SK-N-SH (cell line): Measurements from ENCODE around the gene HOXD11. TPM values are rescaled to one million over a fixed set of nuclear protein-coding genes. Genes with fewer than 3 reads are reported as not detected.

Source experiments
- CTCF ChIA-PET: fragments of 300-600, 350-600 bp; formaldehyde crosslinking; extraction: SDS; loops from one replicate; lab custom pipeline; 2021; lab: Yijun Ruan, JAX
- POLR2A ChIA-PET: fragments of 350-600 bp; sonication (Branson Sonifier 250); formaldehyde crosslinking; extraction: SDS; loops from one replicate; lab custom pipeline; 2020; ENCODE audit warnings: antibody characterized with exemption, inconsistent platforms; lab: Yijun Ruan, JAX
- DNase-seq: peaks from one replicate; pipeline ENCODE4 v3.0.0; 2012
- H2AFZ ChIP-seq: fragments of 200-600 bp; sonication (generic); 2 replicates; pipeline ENCODE4 v1.8.1; 2016; ENCODE audit warnings: antibody characterized with exemption, mild to moderate bottlenecking, low read depth
- H3F3A ChIP-seq: fragments of 200-600 bp; sonication (generic); replicated peaks from 2 replicates; pipeline ENCODE3; 2016; ENCODE audit warnings: antibody characterized with exemption, mild to moderate bottlenecking; ENCODE audit not compliant: insufficient read depth
- H3K27ac ChIP-seq, 2 experiments: fragments of 200-500 bp in 1 of 2; fragments of 200-600 bp in 1 of 2; sonication (Bioruptor generic) in 1 of 2; sonication (generic), shearing (Covaris generic) in 1 of 2; 2 replicates each; pipeline versions ENCODE4 v1.5.1 to v1.6.1; 2014 to 2016; ENCODE audit warnings: low read depth in 2 of 2, inconsistent platforms in 1 of 2, low read length in 1 of 2, mild to moderate bottlenecking in 1 of 2, mixed read lengths in 1 of 2
- H3K27me3 ChIP-seq: fragments of 200-600 bp; sonication (generic), shearing (Covaris generic); 2 replicates; pipeline ENCODE4 v1.6.1; 2016; ENCODE audit warnings: mixed run types; ENCODE audit not compliant: insufficient read depth
- H3K36me3 ChIP-seq, 2 experiments: fragments of 200-500 bp in 1 of 2; fragments of 200-600 bp in 1 of 2; sonication (Bioruptor generic) in 1 of 2; sonication (generic) in 1 of 2; replicated peaks in 1 of 2; 2 replicates each; pipeline versions ENCODE3 to v1.5.1; 2014 to 2016; ENCODE audit warnings: low read length in 1 of 2, mild to moderate bottlenecking in 1 of 2; ENCODE audit not compliant: insufficient read depth in 2 of 2, control insufficient read depth in 1 of 2
- H3K4me1 ChIP-seq, 2 experiments: fragments of 200-500 bp in 1 of 2; fragments of 200-600 bp in 1 of 2; sonication (Bioruptor generic) in 1 of 2; sonication (generic), shearing (Covaris generic) in 1 of 2; 2 replicates each; pipeline versions ENCODE4 v1.5.1 to v1.6.1; 2014 to 2016; ENCODE audit warnings: low read depth in 1 of 2, low read length in 1 of 2, mixed run types in 1 of 2; ENCODE audit not compliant: insufficient read depth in 2 of 2, control insufficient read depth in 1 of 2
- H3K4me2 ChIP-seq: fragments of 200-600 bp; sonication (generic), shearing (Covaris generic); 2 replicates; pipeline ENCODE4 v1.6.1; 2017; ENCODE audit warnings: mixed run types
- H3K4me3 ChIP-seq, 2 experiments: fragments of 200-500 bp in 1 of 2; fragments of 200-600 bp in 1 of 2; sonication (Bioruptor generic) in 1 of 2; sonication (generic), shearing (Covaris generic) in 1 of 2; 2 replicates each; pipeline versions ENCODE4 v1.5.1 to v1.8.1; 2014 to 2016; ENCODE audit warnings: low read depth in 2 of 2, inconsistent platforms in 1 of 2, low read length in 1 of 2, mild to moderate bottlenecking in 1 of 2, mixed read lengths in 1 of 2, moderate library complexity in 1 of 2
- H3K79me2 ChIP-seq: fragments of 200-600 bp; sonication (generic); 2 replicates; pipeline ENCODE4 v1.8.1; 2017; ENCODE audit warnings: mild to moderate bottlenecking; ENCODE audit not compliant: insufficient read depth
- H3K9ac ChIP-seq: fragments of 200-600 bp; sonication (generic); 2 replicates; pipeline ENCODE4 v1.6.1; 2017; ENCODE audit warnings: mixed run types
- H3K9me2 ChIP-seq: fragments of 200-600 bp; sonication (generic); 2 replicates; pipeline ENCODE4 v1.6.1; 2017; ENCODE audit warnings: mixed run types
- H3K9me3 ChIP-seq: fragments of 200-600 bp; sonication (generic); 2 replicates; pipeline ENCODE4 v1.6.1; 2017; ENCODE audit warnings: mixed run types, mild to moderate bottlenecking, moderate library complexity
- H4K20me1 ChIP-seq: fragments of 200-600 bp; sonication (generic); 2 replicates; pipeline ENCODE4 v1.6.1; 2017; ENCODE audit warnings: mild to moderate bottlenecking, mixed run types; ENCODE audit not compliant: insufficient read depth
- EP300 ChIP-seq, 2 experiments: IDR thresholded peaks; 2 replicates each; pipeline versions ENCODE4 v1.4.0 to v1.6.1; 2012; ENCODE audit warnings: borderline replicate concordance in 1 of 2, low read depth in 1 of 2, low read length in 1 of 2
- FOXJ3 ChIP-seq: sonication (generic); formaldehyde crosslinking; IDR thresholded peaks from 2 replicates; pipeline ENCODE4 v1.5.1; 2020; ENCODE audit warnings: mild to moderate bottlenecking, missing genetic modification reagents
- GATA2 ChIP-seq: sonication (generic); formaldehyde crosslinking; IDR thresholded peaks from 2 replicates; pipeline ENCODE4 v1.5.0; 2020; ENCODE audit warnings: mild to moderate bottlenecking, missing genetic modification reagents
- NFIC ChIP-seq: IDR thresholded peaks from 2 replicates; pipeline ENCODE4 v1.4.0; 2012; ENCODE audit warnings: borderline replicate concordance
- POLR2AphosphoS5 ChIP-seq: IDR thresholded peaks from 2 replicates; pipeline ENCODE4 v1.6.1; 2012; ENCODE audit warnings: low read depth, low read length
- RAD21 ChIP-seq: IDR thresholded peaks from 2 replicates; pipeline ENCODE4 v1.6.1; 2012; ENCODE audit warnings: mild to moderate bottlenecking, low read length
- RCOR1 ChIP-seq: fragments of 150-350 bp; IDR thresholded peaks from 2 replicates; pipeline ENCODE4 v1.6.1; 2017; ENCODE audit warnings: antibody characterized with exemption, low read length
- RFX5 ChIP-seq: IDR thresholded peaks from 2 replicates; pipeline ENCODE4 v1.6.1; 2012; ENCODE audit warnings: mild to moderate bottlenecking, improper control_type of control experiment, low read length
- SMC3 ChIP-seq: IDR thresholded peaks from 2 replicates; pipeline ENCODE4 v1.6.1; 2012; ENCODE audit warnings: low read depth, low read length, improper control_type of control experiment
- TAF1 ChIP-seq: IDR thresholded peaks from 2 replicates; pipeline ENCODE4 v1.6.1; 2012; ENCODE audit warnings: low read depth, mild to moderate bottlenecking, low read length, moderate library complexity, borderline replicate concordance
- TCF12 ChIP-seq: IDR thresholded peaks from 2 replicates; pipeline ENCODE4 v1.4.0; 2012
- TEAD4 ChIP-seq: IDR thresholded peaks from 2 replicates; pipeline ENCODE4 v1.4.0; 2012; ENCODE audit warnings: mild to moderate bottlenecking, borderline replicate concordance; ENCODE audit not compliant: insufficient read depth
- YY1 ChIP-seq: IDR thresholded peaks from 2 replicates; pipeline ENCODE4 v1.4.0; 2012; ENCODE audit warnings: low read depth, mild to moderate bottlenecking
- WGBS: methylation state at CpG from one replicate; pipeline ENCODE4 v1.1.6; 2017; ENCODE audit warnings: low lambda C conversion rate; 5-methylcytosine and 5-hydroxymethylcytosine counted together
- polyA plus RNA-seq, 3 experiments: library from polyadenylated mRNA; depleted of rRNA; stranded (reverse); fragments of >200 nt; gene quantifications; 2 replicates each; pipeline ENCODE4 v1.2.3, GENCODE V29; 2012
- TF ChIP-seq, protein P1 (sequence below): IDR thresholded peaks from 2 replicates; pipeline ENCODE4 v1.4.0; 2012; ENCODE audit warnings: low read depth

The HOXD11 gene
- polyA plus RNA-seq, 1 of the 3 experiments (the other 2 are of a cell fraction) = not detected

GRCh38 chr2:176089843-176090395 is 17.2 kb upstream of the HOXD11 start:
- peaks cover 95% of the 10 kb centered on the region for H3K27me3 ChIP-seq
- peaks cover 0 to 24% of the 10 kb centered on the region in 2 experiments; a peak in 1 of 4 replicates for H3K4me1 ChIP-seq
- H3K27ac ChIP-seq = no peak overlapping the region
- no peaks in the 10 kb centered on the region for H3K9me2 ChIP-seq
- no peak for DNase-seq
- no peaks in the 10 kb centered on the region for H3F3A ChIP-seq
- H3K36me3 ChIP-seq = no peaks in the 10 kb centered on the region
- H4K20me1 ChIP-seq = 0 out of 2 replicates have a peak, but pooled peaks cover 3% of the 10 kb centered on the region
- H3K4me2 ChIP-seq = no peak overlapping the region
- ChIA-PET POLR2A (no interaction called here), CTCF (interaction anchor here (1.5 to 13.5 kb wide), 11 partner anchors 7 to 1396 kb away, joined by 4 to 264 read pairs (median 61); partner anchors contain the start of genes EVX2, HOXD10, HOXD11 and HOXD12)
- no peak overlapping the region for H2AFZ ChIP-seq
- no peak overlapping the region for H3K4me3 ChIP-seq
- no peaks in the 10 kb centered on the region for H3K9me3 ChIP-seq
- TF ChIP-seq YY1 (no peak), RFX5 (no peak), TAF1 (no peak), RCOR1 (no peak), NFIC (no peak), GATA2 (no peak), FOXJ3 (CRISPR knock-in tag) (no peak), TEAD4 (no peak)
- TF ChIP-seq, protein P1, sequence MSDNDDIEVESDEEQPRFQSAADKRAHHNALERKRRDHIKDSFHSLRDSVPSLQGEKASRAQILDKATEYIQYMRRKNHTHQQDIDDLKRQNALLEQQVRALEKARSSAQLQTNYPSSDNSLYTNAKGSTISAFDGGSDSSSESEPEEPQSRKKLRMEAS = no peak
- H3K79me2 ChIP-seq = no peaks in the 10 kb centered on the region
- H3K9ac ChIP-seq = no peak overlapping the region

- Histone ChIP-seq H3K79me2 (no peaks in the 10 kb centered on the region), H4K20me1 (0 out of 2 replicates have a peak, but pooled peaks cover 3% of the 10 kb centered on the region), H3K9ac (no peak overlapping the region), H3K9me2 (no peaks in the 10 kb centered on the region), H3K4me2 (no peak overlapping the region), H3K9me3 (no peaks in the 10 kb centered on the region), H3F3A (no peaks in the 10 kb centered on the region), H2AFZ (no peak overlapping the region), H3K27me3 (peaks cover 95% of the 10 kb centered on the region), H3K27ac (no peak overlapping the region), H3K36me3 (no peaks in the 10 kb centered on the region), H3K4me3 (no peak overlapping the region), H3K4me1 (peaks cover 0 to 14% of the 10 kb centered on the region in 2 experiments; a peak in 1 of 4 replicates)
- WGBS = 57% methylated on average over 5 of the region's 5 CpGs
- POLR2A ChIA-PET = no interaction called here
- TF ChIP-seq TCF12 (no peak), EP300 (IDR thresholded peaks at IDR 0.05; ENCODE audit: borderline replicate concordance in 1 of 2, low read depth in 1 of 2, low read length in 1 of 2) (no peak), POLR2AphosphoS5 (no peak), RAD21 (no peak), RFX5 (no peak), SMC3 (no peak)
- DNase-seq = no peak
- CTCF ChIA-PET = interaction anchor here (1.0 to 13.5 kb wide), 5 partner anchors 8 to 887 kb away, joined by 4 to 264 read pairs (median 9); partner anchors contain the start of genes EVX2, HOXD10 and HOXD11
These were observed 16.2 kb upstream of the HOXD11 start for GRCh38 chr2:176090862-176091261.
